GM19397 (cell line): Measurements from ENCODE around the gene RAD23B.
A peak's percentile ranks its signal among the peaks of the same experiment; 100 is the strongest.

Source experiments
- ATAC-seq: cut with Tn5 transposase; IDR thresholded peaks from one replicate; pipeline ENCODE4 v1.9.1; 2021; ENCODE audit warnings: mild to moderate bottlenecking, moderate library complexity; ENCODE audit not compliant: unreplicated experiment

Gene RAD23B

GRCh38 chr9:107334103-107334776 is 51.2 kb downstream of the RAD23B start:
- ATAC-seq = no peak

GRCh38 chr9:107335331-107335730 is 52.3 kb downstream of the RAD23B start:
- no peak for ATAC-seq

GRCh38 chr9:107336718-107337360 is 53.8 kb downstream of the RAD23B start:
- no peak for ATAC-seq

- no peak for ATAC-seq
Measured at GRCh38 chr9:107337676-107338590, 54.9 kb downstream of the RAD23B start.

GRCh38 chr9:107338911-107339659 is 56.0 kb downstream of the RAD23B start:
- ATAC-seq = no peak

GRCh38 chr9:107340920-107341632 is 58.0 kb downstream of the RAD23B start:
- peak; percentile 80 for ATAC-seq

- no peak for ATAC-seq
Measured at GRCh38 chr9:107342476-107343161, 59.5 kb downstream of the RAD23B start.

- ATAC-seq = no peak
Measured at GRCh38 chr9:107345327-107345726, 62.2 kb downstream of the RAD23B start.

- ATAC-seq = no peak
Measured at GRCh38 chr9:107348836-107349235, 65.8 kb downstream of the RAD23B start.

GRCh38 chr9:107350443-107350842 is 67.4 kb downstream of the RAD23B start:
- no peak for ATAC-seq

- ATAC-seq = no peak
Measured at GRCh38 chr9:107351382-107352045, 68.4 kb downstream of the RAD23B start.

GRCh38 chr9:107355394-107355793 is 72.3 kb downstream of the RAD23B start:
- ATAC-seq = no peak

- ATAC-seq = no peak
Measured at GRCh38 chr9:107358986-107359385, 75.9 kb downstream of the RAD23B start.

- no peak for ATAC-seq
Measured at GRCh38 chr9:107360098-107360497, 77.0 kb downstream of the RAD23B start.

- ATAC-seq = no peak
Measured at GRCh38 chr9:107361816-107362215, 78.7 kb downstream of the RAD23B start.

- no peak for ATAC-seq
Measured at GRCh38 chr9:107363516-107364152, 80.6 kb downstream of the RAD23B start.

- no peak for ATAC-seq
Measured at GRCh38 chr9:107367727-107368502, 84.8 kb downstream of the RAD23B start.

GRCh38 chr9:107368696-107369095 is 85.6 kb downstream of the RAD23B start:
- ATAC-seq = no peak
